ENCODE results near the gene RBM38. TPM values are rescaled to one million over a fixed set of nuclear protein-coding genes. Genes with fewer than 3 reads are reported as not detected.
"Not testable (repeated sequence)": the region's sequence is repeated elsewhere in the genome, so short reads cannot be mapped to it uniquely, and the experiment has no call there.

Gene RBM38
- polyA plus RNA-seq, 3 donors, result 26.8 to 43.8 (median 37.6) TPM

GRCh38 chr20:57415771-57416170 lies 24.6 kb downstream of the RBM38 start:
- DNase-seq, result no peak

GRCh38 chr20:57416296-57417022 lies 25.3 kb downstream of the RBM38 start:
- no peak for DNase-seq

GRCh38 chr20:57417051-57417689 lies 26.0 kb downstream of the RBM38 start:
- DNase-seq, result no peak

GRCh38 chr20:57417830-57418780 lies 26.9 kb downstream of the RBM38 start:
- no peak for DNase-seq

GRCh38 chr20:57419479-57419878 lies 28.3 kb downstream of the RBM38 start:
- DNase-seq, result not testable (repeated sequence)

GRCh38 chr20:57420571-57421252 lies 29.5 kb downstream of the RBM38 start:
- DNase-seq, result no peak

GRCh38 chr20:57421253-57422220 lies 30.3 kb downstream of the RBM38 start:
- no peak for DNase-seq

GRCh38 chr20:57422254-57422653 lies 31.1 kb downstream of the RBM38 start:
- DNase-seq, result no peak

GRCh38 chr20:57425150-57426013 lies 34.2 kb downstream of the RBM38 start:
- no peak for DNase-seq

GRCh38 chr20:57426271-57426689 lies 35.1 kb downstream of the RBM38 start:
- DNase-seq, result no peak

GRCh38 chr20:57426831-57427230 lies 35.6 kb downstream of the RBM38 start:
- DNase-seq, result no peak

GRCh38 chr20:57428324-57429158 lies 37.3 kb downstream of the RBM38 start:
- no peak for DNase-seq

GRCh38 chr20:57429159-57429496 lies 37.9 kb downstream of the RBM38 start:
- no peak for DNase-seq

GRCh38 chr20:57429580-57430200 lies 38.5 kb downstream of the RBM38 start:
- no peak for DNase-seq

GRCh38 chr20:57430201-57430596 lies 39.0 kb downstream of the RBM38 start:
- not testable (repeated sequence) for DNase-seq

GRCh38 chr20:57431539-57431835 lies 40.3 kb downstream of the RBM38 start:
- no peak for DNase-seq

GRCh38 chr20:57432480-57432861 lies 41.3 kb downstream of the RBM38 start:
- DNase-seq, result no peak

GRCh38 chr20:57432862-57433491 lies 41.8 kb downstream of the RBM38 start:
- no peak for DNase-seq

Measured in renal pelvis (tissue), 4 donors.